PC-3 (cell line): ENCODE data around the gene RABGGTA. TPM values are rescaled to one million over a fixed set of nuclear protein-coding genes. Genes with fewer than 3 reads are reported as not detected.

Source experiments
- ATAC-seq: fragments of 200-7000 bp; cut with Tn5 transposase; 2 replicates; pipeline ENCODE4 v1.9.1; 2020; ENCODE audit warnings: mild to moderate bottlenecking, moderate library complexity
- BruUV-seq: library from RNA; stranded (reverse); fragments of 400-500 nt; replicated peaks from 2 replicates; lab custom pipeline; 2021; lab: Mats Ljungman, UMichigan
- CTCF ChIA-PET: fragments of 300-600 bp; sonication (Branson Sonifier 250); formaldehyde crosslinking; loops from one replicate; lab custom pipeline; 2022; ENCODE audit warnings: antibody characterized with exemption; lab: Charles Lee
- POLR2A ChIA-PET: fragments of 300-600 bp; sonication (Branson Sonifier 250); formaldehyde crosslinking; loops from one replicate; lab custom pipeline; 2022; ENCODE audit warnings: antibody characterized with exemption; ENCODE audit not compliant: unreplicated experiment; lab: Charles Lee
- DNase-seq: peaks from one replicate; pipeline ENCODE4 v3.0.0-alpha.2; 2015
- H2AFZ ChIP-seq: fragments of 300-600 bp; sonication (generic); 2 replicates; pipeline ENCODE4 v1.6.0; 2016; ENCODE audit warnings: antibody characterized with exemption, low read length
- H3F3A ChIP-seq: fragments of 300-600 bp; sonication (generic); one replicate; pipeline ENCODE4 v1.6.0; 2017; ENCODE audit warnings: antibody characterized with exemption, low read length, control low read depth, mild to moderate bottlenecking; ENCODE audit not compliant: unreplicated experiment
- H3K27ac ChIP-seq: fragments of 300-600 bp; sonication (generic); 2 replicates; pipeline ENCODE4 v1.5.1; 2016; ENCODE audit warnings: mild to moderate bottlenecking, low read length
- H3K27me3 ChIP-seq: fragments of 300-600 bp; sonication (generic); 2 replicates; pipeline ENCODE4 v1.6.1; 2016; ENCODE audit warnings: low read length, mixed read lengths
- H3K36me3 ChIP-seq: fragments of 300-600 bp; sonication (generic); 2 replicates; pipeline ENCODE4 v1.6.1; 2016; ENCODE audit warnings: low read depth, mixed run types, low read length, mixed read lengths
- H3K4me1 ChIP-seq: fragments of 300-600 bp; sonication (generic); 2 replicates; pipeline ENCODE4 v1.5.1; 2016; ENCODE audit warnings: low read length; ENCODE audit not compliant: insufficient read depth
- H3K4me2 ChIP-seq: fragments of 300-600 bp; sonication (generic); 2 replicates; pipeline ENCODE4 v1.6.0; 2016; ENCODE audit warnings: low read length
- H3K4me3 ChIP-seq: fragments of 300-600 bp; sonication (generic); 2 replicates; pipeline ENCODE4 v1.5.1; 2016; ENCODE audit warnings: mild to moderate bottlenecking, low read length, mixed read lengths
- H3K79me2 ChIP-seq: fragments of 300-600 bp; sonication (generic); 2 replicates; pipeline ENCODE4 v1.6.1; 2017; ENCODE audit warnings: low read length, mixed read lengths
- H3K9ac ChIP-seq: fragments of 300-600 bp; sonication (generic); 2 replicates; pipeline ENCODE4 v1.6.0; 2016; ENCODE audit warnings: mild to moderate bottlenecking, low read length
- H3K9me2 ChIP-seq: fragments of 300-600 bp; sonication (generic); replicated peaks from 2 replicates; pipeline ENCODE4 v1.6.1; 2016; ENCODE audit warnings: mixed run types, low read length, mixed read lengths
- H3K9me3 ChIP-seq: fragments of 300-600 bp; sonication (generic); 2 replicates; pipeline ENCODE4 v1.6.1; 2016; ENCODE audit warnings: low read length, mixed read lengths
- H4K20me1 ChIP-seq: fragments of 300-600 bp; sonication (generic); 2 replicates; pipeline ENCODE4 v1.6.1; 2016; ENCODE audit warnings: low read length, mixed read lengths
- EZH2 ChIP-seq: fragments of 300-600 bp; sonication (generic); IDR thresholded peaks from one replicate; pipeline ENCODE4 v1.6.1; 2017; ENCODE audit warnings: antibody characterized with exemption, mild to moderate bottlenecking, low read length; ENCODE audit not compliant: unreplicated experiment
- EZH2phosphoT487 ChIP-seq: fragments of 300-600 bp; sonication (generic); IDR thresholded peaks from 2 replicates; pipeline ENCODE4 v1.6.1; 2018; ENCODE audit warnings: mild to moderate bottlenecking, antibody characterized with exemption, low read length, borderline replicate concordance
- intact Hi-C: fragments of 100-400 bp; cut with micrococcal nuclease; formaldehyde crosslinking; loops from 2 replicates; pipeline ENCODE4 v1.9.0; 2023
- total RNA-seq: library from RNA; depleted of rRNA; stranded (reverse); fragments of >200 nt; gene quantifications from 2 replicates; pipeline ENCODE4 v1.2.3, GENCODE V29; 2014
- TF ChIP-seq, protein P1 (sequence below): fragments of 300-600 bp; sonication (generic); conservative IDR thresholded peaks from 2 replicates; pipeline ENCODE4 v1.5.1; 2017; ENCODE audit warnings: antibody characterized with exemption, low read depth, mild to moderate bottlenecking, low read length

Gene RABGGTA
- total RNA-seq, 1 experiment from 2014 or later = 39.2 TPM

DNA sequence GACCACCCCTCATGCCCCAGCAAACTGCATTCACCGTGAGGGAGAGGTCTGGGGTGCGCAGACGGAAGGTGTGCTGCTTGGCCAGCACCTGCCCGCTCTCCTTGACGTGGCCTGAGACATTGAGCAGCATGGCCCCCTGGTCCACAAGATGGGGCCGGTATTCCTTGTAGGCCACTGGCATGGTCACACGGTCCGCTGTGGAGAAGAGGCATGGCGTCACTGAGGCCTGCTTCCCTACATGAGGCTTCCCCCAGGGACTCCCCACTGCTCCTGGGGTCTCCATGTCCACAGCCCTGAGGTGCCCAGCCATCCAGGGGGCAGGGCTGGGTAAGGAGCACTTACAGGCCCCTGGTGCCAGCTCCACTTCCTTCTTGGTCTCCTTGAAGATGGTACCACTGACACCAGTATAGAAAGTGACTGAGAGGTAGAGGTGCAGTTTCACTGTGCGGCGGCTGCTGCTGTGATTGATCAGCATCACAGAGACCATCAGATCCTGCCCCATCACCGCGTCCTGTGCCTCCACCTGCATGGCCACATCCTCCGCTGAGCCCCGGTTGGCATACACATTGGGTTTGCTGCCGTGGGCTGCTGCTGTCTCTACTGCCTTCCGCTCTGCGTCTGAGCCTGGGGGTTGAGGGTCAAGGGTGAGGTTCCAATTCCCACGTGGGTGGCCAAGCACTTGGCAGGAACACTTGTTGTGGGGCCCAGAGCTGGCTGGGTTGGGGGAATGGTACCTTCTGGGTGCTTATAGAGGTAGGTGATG is 16.6 kb downstream of the RABGGTA start:
- Histone ChIP-seq H3K4me2 (no peak overlapping the region), H4K20me1 (no peaks in the 10 kb centered on the region), H3K9ac (no peak overlapping the region), H3K36me3 (no peaks in the 10 kb centered on the region), H2AFZ (no peak overlapping the region), H3K9me2 (no peaks in the 10 kb centered on the region), H3K9me3 (no peaks in the 10 kb centered on the region), H3F3A (no peaks in the 10 kb centered on the region), H3K79me2 (no peaks in the 10 kb centered on the region), H3K27ac (no peak overlapping the region), H3K27me3 (no peaks in the 10 kb centered on the region), H3K4me3 (no peak overlapping the region), H3K4me1 (peaks cover 18% of the 10 kb centered on the region; the same call in 1 of the 2 replicates)
- TF ChIP-seq EZH2phosphoT487 = no peak
- POLR2A ChIA-PET = no interaction called here
- ATAC-seq = no peak
- BruUV-seq = no TSS peak
- no peak for DNase-seq
- CTCF ChIA-PET = no interaction called here
- intact Hi-C loops = no loop called here

DNA sequence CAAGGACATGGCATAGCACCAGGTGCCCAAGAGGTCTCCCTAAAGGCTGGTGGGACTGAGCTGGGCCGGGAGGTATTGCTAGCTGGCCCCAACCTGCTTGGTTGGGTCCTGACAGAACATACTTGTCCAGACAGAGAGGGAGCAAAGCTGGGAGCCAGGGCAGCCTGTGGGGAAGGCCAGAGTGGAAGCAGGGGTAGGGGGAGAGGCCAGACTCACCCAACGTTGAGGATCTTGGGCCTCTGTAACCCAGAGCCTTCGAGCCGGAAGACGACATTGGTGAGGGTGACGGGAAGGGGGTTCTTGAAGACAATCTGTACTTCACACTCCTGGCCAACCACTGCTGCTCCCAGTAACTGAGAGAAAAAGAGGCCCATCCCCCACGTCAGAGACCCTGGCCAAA is 17.5 kb downstream of the RABGGTA start:
- no peaks in the 10 kb centered on the region for H4K20me1 ChIP-seq

DNA sequence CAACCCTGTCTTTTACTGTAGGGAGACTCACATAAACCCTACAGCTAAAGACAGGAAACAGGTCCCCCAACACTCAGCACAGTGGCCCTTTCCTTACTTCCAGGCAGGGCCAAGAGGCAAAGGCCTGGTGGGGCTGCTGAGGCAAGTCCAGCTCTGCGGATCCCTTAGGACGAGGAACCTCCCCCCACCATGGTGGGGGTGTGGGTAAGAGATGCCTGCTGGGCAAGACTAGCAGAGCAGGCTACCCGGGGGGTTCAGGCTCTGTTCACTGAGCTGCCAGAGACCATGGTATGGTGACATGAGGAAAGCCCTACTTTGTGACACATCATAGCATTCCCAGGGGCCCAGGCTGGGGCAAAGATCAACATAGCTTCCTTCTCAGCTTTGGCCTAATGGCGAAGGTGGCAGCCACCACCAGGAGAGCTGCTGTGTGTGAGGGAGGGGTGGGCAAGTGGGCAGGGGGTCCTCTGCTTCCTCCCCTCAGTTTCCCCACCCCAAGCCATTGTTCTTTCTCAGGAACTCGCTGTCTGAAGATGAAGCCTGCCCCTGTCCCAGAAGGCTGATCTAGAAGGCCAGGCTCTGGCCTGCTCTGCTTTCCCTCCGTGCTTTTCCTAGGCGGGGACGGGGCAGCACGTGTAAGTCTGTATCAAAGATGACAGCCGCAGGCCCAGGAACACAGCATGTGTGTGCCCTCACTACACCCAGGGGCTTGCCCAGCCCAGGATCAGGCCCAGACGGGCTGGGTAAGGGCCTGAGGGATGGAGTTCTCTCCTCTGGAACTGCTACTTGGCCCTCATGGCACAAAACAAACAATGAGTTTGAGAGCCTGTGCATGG is 18.9 kb downstream of the RABGGTA start:
- H2AFZ ChIP-seq = no peak overlapping the region
- no peaks in the 10 kb centered on the region for H4K20me1 ChIP-seq
- TF ChIP-seq EZH2 (no peak), EZH2phosphoT487 (no peak)
- TF ChIP-seq, protein P1, sequence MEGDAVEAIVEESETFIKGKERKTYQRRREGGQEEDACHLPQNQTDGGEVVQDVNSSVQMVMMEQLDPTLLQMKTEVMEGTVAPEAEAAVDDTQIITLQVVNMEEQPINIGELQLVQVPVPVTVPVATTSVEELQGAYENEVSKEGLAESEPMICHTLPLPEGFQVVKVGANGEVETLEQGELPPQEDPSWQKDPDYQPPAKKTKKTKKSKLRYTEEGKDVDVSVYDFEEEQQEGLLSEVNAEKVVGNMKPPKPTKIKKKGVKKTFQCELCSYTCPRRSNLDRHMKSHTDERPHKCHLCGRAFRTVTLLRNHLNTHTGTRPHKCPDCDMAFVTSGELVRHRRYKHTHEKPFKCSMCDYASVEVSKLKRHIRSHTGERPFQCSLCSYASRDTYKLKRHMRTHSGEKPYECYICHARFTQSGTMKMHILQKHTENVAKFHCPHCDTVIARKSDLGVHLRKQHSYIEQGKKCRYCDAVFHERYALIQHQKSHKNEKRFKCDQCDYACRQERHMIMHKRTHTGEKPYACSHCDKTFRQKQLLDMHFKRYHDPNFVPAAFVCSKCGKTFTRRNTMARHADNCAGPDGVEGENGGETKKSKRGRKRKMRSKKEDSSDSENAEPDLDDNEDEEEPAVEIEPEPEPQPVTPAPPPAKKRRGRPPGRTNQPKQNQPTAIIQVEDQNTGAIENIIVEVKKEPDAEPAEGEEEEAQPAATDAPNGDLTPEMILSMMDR = no peak
- H3K9me2 ChIP-seq = no peaks in the 10 kb centered on the region
- H3K27ac ChIP-seq = no peak overlapping the region
- H3K36me3 ChIP-seq = no peaks in the 10 kb centered on the region; the same call in 1 of the 2 replicates
- POLR2A ChIA-PET = no interaction called here
- H3F3A ChIP-seq = no peaks in the 10 kb centered on the region
- CTCF ChIA-PET = interaction anchor here (0.7 kb wide), 1 partner anchor 75 kb away, joined by 3 read pairs; no protein-coding TSS in a partner anchor
- H3K79me2 ChIP-seq = no peaks in the 10 kb centered on the region
- H3K27me3 ChIP-seq = no peaks in the 10 kb centered on the region
- BruUV-seq = no TSS peak
- H3K4me2 ChIP-seq = no peak overlapping the region
- no peak overlapping the region for H3K4me3 ChIP-seq
- no peaks in the 10 kb centered on the region for H3K9me3 ChIP-seq
- H3K4me1 ChIP-seq = 0 out of 2 replicates have a peak, but pooled peaks cover 10% of the 10 kb centered on the region
- H3K9ac ChIP-seq = no peak overlapping the region
- intact Hi-C loops = no loop called here
- no peak for DNase-seq
- no peak for ATAC-seq

More for the DNA sequence above, 17.5 kb downstream of the RABGGTA start:
- Histone ChIP-seq H3K9me2 (no peaks in the 10 kb centered on the region), H3K27me3 (no peaks in the 10 kb centered on the region), H3K79me2 (no peaks in the 10 kb centered on the region), H3K9ac (no peak overlapping the region), H3K4me3 (no peak overlapping the region), H3F3A (no peaks in the 10 kb centered on the region), H3K4me2 (no peak overlapping the region), H3K27ac (no peak overlapping the region), H3K9me3 (no peaks in the 10 kb centered on the region), H3K36me3 (no peaks in the 10 kb centered on the region; the same call in 1 of the 2 replicates), H3K4me1 (0 out of 2 replicates have a peak, but pooled peaks cover 11% of the 10 kb centered on the region), H2AFZ (no peak overlapping the region)
- no peak for ATAC-seq
- no TSS peak for BruUV-seq
- CTCF ChIA-PET = no interaction called here
- DNase-seq = no peak
- TF ChIP-seq, protein P1 = no peak
- no peak for TF ChIP-seq EZH2phosphoT487
- no peak for TF ChIP-seq EZH2
- POLR2A ChIA-PET = no interaction called here
- intact Hi-C loops = no loop called here
